ENCODE measurements around the gene SH3BP5L.

- TF ChIP-seq GATA2 (IDR thresholded peaks at IDR 0.05; ENCODE audit: low read depth, low read length) (no peak), GATA3 (IDR thresholded peaks at IDR 0.05; ENCODE audit: low read depth, low read length) (no peak)
Measured at GRCh38 chr1:248828845-248829244, 3.1 kb upstream of the SH3BP5L start.

Data from SH-SY5Y (cell line).